ENCODE data around the gene LARGE2.
"Not testable (repeated sequence)": the region's sequence is repeated elsewhere in the genome, so short reads cannot be mapped to it uniquely, and the experiment has no call there.

Gene LARGE2

GRCh38 chr11:45897556-45897955 lies 24.9 kb upstream of the LARGE2 start:
- no peak overlapping the region for H3K27ac ChIP-seq (ENCODE audit: low read length)
- peaks cover 3 to 21% of the 10 kb centered on the region in 2 donors for H3K4me1 ChIP-seq (ENCODE audit: control insufficient read depth in 1 of 2, insufficient read depth in 2 of 2, low read length in 2 of 2)
- peaks cover 18% of the 10 kb centered on the region for H3K27me3 ChIP-seq (ENCODE audit: low read depth, low read length)

GRCh38 chr11:45899086-45899447 lies 23.4 kb upstream of the LARGE2 start:
- Histone ChIP-seq H3K36me3 (ENCODE audit: control insufficient read depth in 1 of 2, insufficient read depth in 2 of 2, low read length in 2 of 2) (peaks cover 0 to 8% of the 10 kb centered on the region in 2 donors), H3K4me1 (ENCODE audit: control insufficient read depth in 1 of 2, insufficient read depth in 2 of 2, low read length in 2 of 2) (peaks cover 3 to 21% of the 10 kb centered on the region in 2 donors), H3K27ac (ENCODE audit: low read length) (no peak overlapping the region), H3K4me3 (ENCODE audit: low read depth in 1 of 2, low read length in 2 of 2) (peak overlapping the region; percentile 42 to 66), H3K27me3 (ENCODE audit: low read depth, low read length) (peaks cover 18% of the 10 kb centered on the region), H3K9me3 (ENCODE audit: control insufficient read depth in 1 of 2, low read length in 2 of 2) (no peaks in the 10 kb centered on the region)

More at GRCh38 chr11:45897556-45897955, 24.9 kb upstream of the LARGE2 start:
- H3K4me3 ChIP-seq (ENCODE audit: low read depth in 1 of 2, low read length in 2 of 2): no peak overlapping the region
- peaks cover 0 to 6% of the 10 kb centered on the region in 2 donors for H3K36me3 ChIP-seq (ENCODE audit: control insufficient read depth in 1 of 2, insufficient read depth in 2 of 2, low read length in 2 of 2)
- no peaks in the 10 kb centered on the region for H3K9me3 ChIP-seq (ENCODE audit: control insufficient read depth in 1 of 2, low read length in 2 of 2)

- peak overlapping the region; percentile 42 to 66 for H3K4me3 ChIP-seq (ENCODE audit: low read depth in 1 of 2, low read length in 2 of 2)
- H3K4me1 ChIP-seq (ENCODE audit: control insufficient read depth in 1 of 2, insufficient read depth in 2 of 2, low read length in 2 of 2): peaks cover 3 to 21% of the 10 kb centered on the region in 2 donors
- peaks cover 0 to 8% of the 10 kb centered on the region in 2 donors for H3K36me3 ChIP-seq (ENCODE audit: control insufficient read depth in 1 of 2, insufficient read depth in 2 of 2, low read length in 2 of 2)
- H3K27ac ChIP-seq (ENCODE audit: low read length): no peak overlapping the region
- no peaks in the 10 kb centered on the region for H3K9me3 ChIP-seq (ENCODE audit: control insufficient read depth in 1 of 2, low read length in 2 of 2)
- peaks cover 18% of the 10 kb centered on the region for H3K27me3 ChIP-seq (ENCODE audit: low read depth, low read length)
Observed at GRCh38 chr11:45899448-45900174, 22.8 kb upstream of the LARGE2 start.

GRCh38 chr11:45900175-45900800 lies 22.2 kb upstream of the LARGE2 start:
- Histone ChIP-seq H3K4me1 (ENCODE audit: control insufficient read depth in 1 of 2, insufficient read depth in 2 of 2, low read length in 2 of 2) (peaks cover 3 to 21% of the 10 kb centered on the region in 2 donors), H3K27me3 (ENCODE audit: low read depth, low read length) (peaks cover 18% of the 10 kb centered on the region), H3K4me3 (ENCODE audit: low read depth in 1 of 2, low read length in 2 of 2) (peak overlapping the region; percentile 57 to 66)
- not testable (repeated sequence) for H3K27ac ChIP-seq (ENCODE audit: low read length); H3K9me3 ChIP-seq (ENCODE audit: control insufficient read depth in 1 of 2, low read length in 2 of 2); H3K36me3 ChIP-seq (ENCODE audit: control insufficient read depth in 1 of 2, insufficient read depth in 2 of 2, low read length in 2 of 2)

GRCh38 chr11:45900916-45901617 lies 21.4 kb upstream of the LARGE2 start:
- H3K27me3 ChIP-seq (ENCODE audit: low read depth, low read length): peaks cover 14% of the 10 kb centered on the region
- peaks cover 0 to 8% of the 10 kb centered on the region in 2 donors for H3K36me3 ChIP-seq (ENCODE audit: control insufficient read depth in 1 of 2, insufficient read depth in 2 of 2, low read length in 2 of 2)
- H3K4me1 ChIP-seq (ENCODE audit: control insufficient read depth in 1 of 2, insufficient read depth in 2 of 2, low read length in 2 of 2): peaks cover 3 to 21% of the 10 kb centered on the region in 2 donors
- H3K27ac ChIP-seq (ENCODE audit: low read length): no peak overlapping the region
- H3K9me3 ChIP-seq (ENCODE audit: control insufficient read depth in 1 of 2, low read length in 2 of 2): no peaks in the 10 kb centered on the region
- peak overlapping the region; percentile 57 to 66 for H3K4me3 ChIP-seq (ENCODE audit: low read depth in 1 of 2, low read length in 2 of 2)

- no peak overlapping the region for H3K4me3 ChIP-seq (ENCODE audit: low read depth in 1 of 2, low read length in 2 of 2)
- H3K27ac ChIP-seq (ENCODE audit: low read length): no peak overlapping the region
- H3K4me1 ChIP-seq (ENCODE audit: control insufficient read depth in 1 of 2, insufficient read depth in 2 of 2, low read length in 2 of 2): peaks cover 3 to 21% of the 10 kb centered on the region in 2 donors
- no peaks in the 10 kb centered on the region for H3K9me3 ChIP-seq (ENCODE audit: control insufficient read depth in 1 of 2, low read length in 2 of 2)
- H3K27me3 ChIP-seq (ENCODE audit: low read depth, low read length): peaks cover 10% of the 10 kb centered on the region
- H3K36me3 ChIP-seq (ENCODE audit: control insufficient read depth in 1 of 2, insufficient read depth in 2 of 2, low read length in 2 of 2): peaks cover 0 to 8% of the 10 kb centered on the region in 2 donors
Observed at GRCh38 chr11:45901626-45902025, 20.8 kb upstream of the LARGE2 start.

- Histone ChIP-seq H3K36me3 (ENCODE audit: control insufficient read depth in 1 of 2, insufficient read depth in 2 of 2, low read length in 2 of 2) (peaks cover 0 to 8% of the 10 kb centered on the region in 2 donors), H3K4me1 (ENCODE audit: control insufficient read depth in 1 of 2, insufficient read depth in 2 of 2, low read length in 2 of 2) (peaks cover 3 to 21% of the 10 kb centered on the region in 2 donors), H3K4me3 (ENCODE audit: low read depth in 1 of 2, low read length in 2 of 2) (no peak overlapping the region), H3K27me3 (ENCODE audit: low read depth, low read length) (peaks cover 10% of the 10 kb centered on the region), H3K27ac (ENCODE audit: low read length) (no peak overlapping the region), H3K9me3 (ENCODE audit: control insufficient read depth in 1 of 2, low read length in 2 of 2) (no peaks in the 10 kb centered on the region)
Observed at GRCh38 chr11:45902452-45903380, 19.7 kb upstream of the LARGE2 start.

GRCh38 chr11:45904309-45904915 lies 18.0 kb upstream of the LARGE2 start:
- Histone ChIP-seq H3K9me3 (ENCODE audit: control insufficient read depth in 1 of 2, low read length in 2 of 2) (no peaks in the 10 kb centered on the region), H3K27me3 (ENCODE audit: low read depth, low read length) (no peaks in the 10 kb centered on the region), H3K27ac (ENCODE audit: low read length) (no peak overlapping the region), H3K4me3 (ENCODE audit: low read depth in 1 of 2, low read length in 2 of 2) (no peak overlapping the region), H3K36me3 (ENCODE audit: control insufficient read depth in 1 of 2, insufficient read depth in 2 of 2, low read length in 2 of 2) (peaks cover 0 to 13% of the 10 kb centered on the region in 2 donors), H3K4me1 (ENCODE audit: control insufficient read depth in 1 of 2, insufficient read depth in 2 of 2, low read length in 2 of 2) (peaks cover 0 to 16% of the 10 kb centered on the region in 2 donors)

- Histone ChIP-seq H3K27me3 (ENCODE audit: low read depth, low read length) (no peaks in the 10 kb centered on the region), H3K36me3 (ENCODE audit: control insufficient read depth in 1 of 2, insufficient read depth in 2 of 2, low read length in 2 of 2) (peaks cover 0 to 20% of the 10 kb centered on the region in 2 donors), H3K27ac (ENCODE audit: low read length) (no peak overlapping the region)
Observed at GRCh38 chr11:45905095-45905494, 17.4 kb upstream of the LARGE2 start.

GRCh38 chr11:45905576-45905975 lies 16.9 kb upstream of the LARGE2 start:
- H3K27ac ChIP-seq (ENCODE audit: low read length); H3K4me3 ChIP-seq (ENCODE audit: low read depth in 1 of 2, low read length in 2 of 2); H3K9me3 ChIP-seq (ENCODE audit: control insufficient read depth in 1 of 2, low read length in 2 of 2); H3K27me3 ChIP-seq (ENCODE audit: low read depth, low read length): not testable (repeated sequence)
- H3K4me1 ChIP-seq (ENCODE audit: control insufficient read depth in 1 of 2, insufficient read depth in 2 of 2, low read length in 2 of 2): peaks cover 0 to 12% of the 10 kb centered on the region in 2 donors
- H3K36me3 ChIP-seq (ENCODE audit: control insufficient read depth in 1 of 2, insufficient read depth in 2 of 2, low read length in 2 of 2): peaks cover 0 to 25% of the 10 kb centered on the region in 2 donors

More at GRCh38 chr11:45905095-45905494, 17.4 kb upstream of the LARGE2 start:
- Histone ChIP-seq H3K4me1 (ENCODE audit: control insufficient read depth in 1 of 2, insufficient read depth in 2 of 2, low read length in 2 of 2) (peaks cover 0 to 16% of the 10 kb centered on the region in 2 donors), H3K4me3 (ENCODE audit: low read depth in 1 of 2, low read length in 2 of 2) (no peak overlapping the region), H3K9me3 (ENCODE audit: control insufficient read depth in 1 of 2, low read length in 2 of 2) (no peaks in the 10 kb centered on the region)

All from muscle layer of duodenum (tissue), 2 donors.